Activated CD4-positive, alpha-beta T cell treated with anti-CD3 and anti-CD28 coated beads for 48 hours (primary cell): ENCODE measurements around the gene MRPL36.
"Not testable (repeated sequence)": the region's sequence is repeated elsewhere in the genome, so short reads cannot be mapped to it uniquely, and the experiment has no call there.

Source experiments
- DNase-seq: peaks from one replicate; pipeline ENCODE4 v3.0.0-alpha.2; 2020

Gene MRPL36

GRCh38 chr5:1799602-1800471, at the start of gene MRPL36:
Gene MRPL36 (minus strand): TSS chr5:1799837. CDS start chr5:1798935, 902 bp downstream.
- peak; percentile 94 for DNase-seq

- no peak for DNase-seq
These were observed 48.0 kb upstream of the MRPL36 start for GRCh38 chr5:1847611-1848010.

- DNase-seq, result no peak
These were observed 47.4 kb upstream of the MRPL36 start for GRCh38 chr5:1847056-1847455.

GRCh38 chr5:1846583-1846982, 46.9 kb upstream of the MRPL36 start:
- no peak for DNase-seq

- DNase-seq, result no peak
These were observed 46.1 kb upstream of the MRPL36 start for GRCh38 chr5:1845696-1846095.

- no peak for DNase-seq
These were observed 45.2 kb upstream of the MRPL36 start for GRCh38 chr5:1844708-1845436.

GRCh38 chr5:1843761-1844160, 44.1 kb upstream of the MRPL36 start:
- not testable (repeated sequence) for DNase-seq

GRCh38 chr5:1842004-1842819, 42.6 kb upstream of the MRPL36 start:
- DNase-seq, result no peak

GRCh38 chr5:1840741-1841521, 41.3 kb upstream of the MRPL36 start:
- DNase-seq, result no peak

- no peak for DNase-seq
These were observed 40.5 kb upstream of the MRPL36 start for GRCh38 chr5:1840071-1840547.

GRCh38 chr5:1838013-1838412, 38.4 kb upstream of the MRPL36 start:
- no peak for DNase-seq

GRCh38 chr5:1836891-1837880, 37.5 kb upstream of the MRPL36 start:
- DNase-seq, result no peak

- DNase-seq, result no peak
These were observed 36.7 kb upstream of the MRPL36 start for GRCh38 chr5:1836176-1836890.

GRCh38 chr5:1835431-1835830, 35.8 kb upstream of the MRPL36 start:
- no peak for DNase-seq

- DNase-seq, result no peak
These were observed 35.2 kb upstream of the MRPL36 start for GRCh38 chr5:1834721-1835429.

GRCh38 chr5:1834022-1834551, 34.5 kb upstream of the MRPL36 start:
- no peak for DNase-seq

GRCh38 chr5:1833264-1834021, 33.8 kb upstream of the MRPL36 start:
- DNase-seq, result no peak

GRCh38 chr5:1832511-1833250, 33.0 kb upstream of the MRPL36 start:
- no peak for DNase-seq
